SK-N-SH treated with all-trans-retinoic acid at 6 μM for 48 hours (cell line): Measurements from ENCODE around the gene SEC22A.

ENCODE experiments used
- ATAC-seq: fragments of 200-7000 bp; cut with Tn5 transposase; 3 replicates; pipeline ENCODE4 v1.9.1; 2020; ENCODE audit warnings: mild to moderate bottlenecking, moderate library complexity
- ARNTL ChIP-seq: fragments of 450-650 bp; formaldehyde crosslinking; IDR thresholded peaks from 2 replicates; pipeline ENCODE4 v1.5.0; 2020; ENCODE audit warnings: low read depth, mild to moderate bottlenecking, moderate library complexity, borderline replicate concordance
- BACH2 ChIP-seq: fragments of 250-450 bp; sonication (Bioruptor Pico); IDR thresholded peaks from 2 replicates; pipeline ENCODE4 v1.9.0; 2021; ENCODE audit warnings: mild to moderate bottlenecking, borderline replicate concordance
- CSDC2 ChIP-seq: fragments of 250-450 bp; sonication (Bioruptor Pico); IDR thresholded peaks from 2 replicates; pipeline ENCODE4 v1.5.0; 2020; ENCODE audit warnings: mild to moderate bottlenecking, moderate library complexity
- CSRNP3 ChIP-seq: fragments of 250-450 bp; sonication (Bioruptor Pico); IDR thresholded peaks from 2 replicates; pipeline ENCODE4 v1.5.1; 2021; ENCODE audit warnings: mild to moderate bottlenecking, moderate library complexity
- ESRRG ChIP-seq: fragments of 250-450 bp; sonication (Bioruptor Pico); IDR thresholded peaks from 2 replicates; pipeline ENCODE4 v1.6.1; 2021; ENCODE audit warnings: mild to moderate bottlenecking
- GLIS3 ChIP-seq: fragments of 250-450 bp; sonication (Bioruptor Pico); IDR thresholded peaks from 2 replicates; pipeline ENCODE4 v1.5.0; 2020; ENCODE audit warnings: mild to moderate bottlenecking, moderate library complexity
- ISL1 ChIP-seq: fragments of 250-450 bp; sonication (Bioruptor Pico); IDR thresholded peaks from 2 replicates; pipeline ENCODE4 v2.1.2; 2022; ENCODE audit warnings: mild to moderate bottlenecking, moderate library complexity
- OSR1 ChIP-seq: fragments of 250-450 bp; sonication (Bioruptor Pico); IDR thresholded peaks from 2 replicates; pipeline ENCODE4 v1.8.0; 2022; ENCODE audit warnings: moderate library complexity, mild to moderate bottlenecking, inconsistent platforms
- PATZ1 ChIP-seq: fragments of 250-450 bp; sonication (Bioruptor Pico); IDR thresholded peaks from 2 replicates; pipeline ENCODE4 v1.8.0; 2020; ENCODE audit warnings: mild to moderate bottlenecking, moderate library complexity, borderline replicate concordance
- PPARA ChIP-seq: fragments of 250-450 bp; sonication (Bioruptor Pico); IDR thresholded peaks from 2 replicates; pipeline ENCODE4 v1.5.0; 2020; ENCODE audit warnings: mild to moderate bottlenecking, borderline replicate concordance
- RARB ChIP-seq: fragments of 250-450 bp; sonication (Bioruptor Pico); IDR thresholded peaks from 2 replicates; pipeline ENCODE4 v1.8.0; 2021; ENCODE audit warnings: mild to moderate bottlenecking, moderate library complexity
- SNAI2 ChIP-seq: fragments of 250-450 bp; sonication (Bioruptor Pico); IDR thresholded peaks from 2 replicates; pipeline ENCODE4 v1.5.0; 2020; ENCODE audit warnings: mild to moderate bottlenecking, moderate library complexity
- TCF4 ChIP-seq: fragments of 250-450 bp; sonication (Bioruptor Pico); IDR thresholded peaks from 2 replicates; pipeline ENCODE4 v1.8.0; 2021; ENCODE audit warnings: mild to moderate bottlenecking, moderate library complexity, borderline replicate concordance
- TOX ChIP-seq: fragments of 250-450 bp; sonication (Bioruptor Pico); IDR thresholded peaks from 2 replicates; pipeline ENCODE4 v1.8.0; 2021; ENCODE audit warnings: mild to moderate bottlenecking, moderate library complexity, borderline replicate concordance
- TSHZ2 ChIP-seq: fragments of 250-450 bp; sonication (Bioruptor Pico); IDR thresholded peaks from 2 replicates; pipeline ENCODE4 v1.5.0; 2020; ENCODE audit warnings: mild to moderate bottlenecking, moderate library complexity
- ZC3H10 ChIP-seq: fragments of 250-450 bp; sonication (Bioruptor Pico); IDR thresholded peaks from 2 replicates; pipeline ENCODE4 v1.5.1; 2021; ENCODE audit warnings: mild to moderate bottlenecking, moderate library complexity
- ZFP3 ChIP-seq: fragments of 250-450 bp; sonication (Bioruptor Pico); IDR thresholded peaks from 2 replicates; pipeline ENCODE4 v1.5.0; 2020; ENCODE audit warnings: mild to moderate bottlenecking, moderate library complexity
- ZFP30 ChIP-seq: fragments of 450-650 bp; formaldehyde crosslinking; IDR thresholded peaks from 2 replicates; pipeline ENCODE4 v1.5.0; 2022; ENCODE audit warnings: mild to moderate bottlenecking, moderate library complexity
- ZNF565 ChIP-seq: fragments of 450-650 bp; formaldehyde crosslinking; conservative IDR thresholded peaks from 2 replicates; pipeline ENCODE4 v1.5.0; 2020; ENCODE audit warnings: low read depth, mild to moderate bottlenecking, moderate library complexity
- ZNF70 ChIP-seq: fragments of 450-650 bp; formaldehyde crosslinking; IDR thresholded peaks from 2 replicates; pipeline ENCODE4 v1.5.0; 2020; ENCODE audit warnings: mild to moderate bottlenecking, moderate library complexity
- ZNF8 ChIP-seq: fragments of 450-650 bp; formaldehyde crosslinking; IDR thresholded peaks from 2 replicates; pipeline ENCODE4 v1.5.0; 2020; ENCODE audit warnings: mild to moderate bottlenecking, moderate library complexity
- TF ChIP-seq, protein P1 (sequence below): fragments of 250-450 bp; sonication (Bioruptor Pico); IDR thresholded peaks from 2 replicates; pipeline ENCODE4 v1.8.0; 2021; ENCODE audit warnings: low read depth, mild to moderate bottlenecking, moderate library complexity, borderline replicate concordance
- TF ChIP-seq, protein P2 (sequence below): fragments of 250-450 bp; sonication (Bioruptor Pico); IDR thresholded peaks from 2 replicates; pipeline ENCODE4 v1.5.1; 2020; ENCODE audit warnings: low read depth, mild to moderate bottlenecking, moderate library complexity

Gene SEC22A

GRCh38 chr3:123281929-123282328, 80.2 kb downstream of the SEC22A start:
- no peak for ATAC-seq
- no peak for TF ChIP-seq RARB (CRISPR knock-in tag)
- no peak for TF ChIP-seq TSHZ2 (CRISPR knock-in tag)
- TF ChIP-seq ZFP3, result no peak
- TF ChIP-seq SNAI2 (CRISPR knock-in tag), result no peak
- TF ChIP-seq ZC3H10, result no peak
- TF ChIP-seq ISL1 (CRISPR knock-in tag), result no peak
- TF ChIP-seq ZNF8, result no peak
- TF ChIP-seq ESRRG (CRISPR knock-in tag), result no peak
- no peak for TF ChIP-seq PPARA (CRISPR knock-in tag)
- no peak for TF ChIP-seq OSR1 (CRISPR knock-in tag)

GRCh38 chr3:123282461-123282860, 80.7 kb downstream of the SEC22A start:
- TF ChIP-seq RARB (CRISPR knock-in tag), result no peak
- TF ChIP-seq PATZ1 (CRISPR knock-in tag), result no peak
- no peak for TF ChIP-seq OSR1 (CRISPR knock-in tag)
- TF ChIP-seq, protein P1, sequence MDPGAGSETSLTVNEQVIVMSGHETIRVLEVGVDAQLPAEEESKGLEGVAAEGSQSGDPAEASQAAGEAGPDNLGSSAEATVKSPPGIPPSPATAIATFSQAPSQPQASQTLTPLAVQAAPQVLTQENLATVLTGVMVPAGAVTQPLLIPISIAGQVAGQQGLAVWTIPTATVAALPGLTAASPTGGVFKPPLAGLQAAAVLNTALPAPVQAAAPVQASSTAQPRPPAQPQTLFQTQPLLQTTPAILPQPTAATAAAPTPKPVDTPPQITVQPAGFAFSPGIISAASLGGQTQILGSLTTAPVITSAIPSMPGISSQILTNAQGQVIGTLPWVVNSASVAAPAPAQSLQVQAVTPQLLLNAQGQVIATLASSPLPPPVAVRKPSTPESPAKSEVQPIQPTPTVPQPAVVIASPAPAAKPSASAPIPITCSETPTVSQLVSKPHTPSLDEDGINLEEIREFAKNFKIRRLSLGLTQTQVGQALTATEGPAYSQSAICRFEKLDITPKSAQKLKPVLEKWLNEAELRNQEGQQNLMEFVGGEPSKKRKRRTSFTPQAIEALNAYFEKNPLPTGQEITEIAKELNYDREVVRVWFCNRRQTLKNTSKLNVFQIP (CRISPR knock-in tag), result no peak
- no peak for TF ChIP-seq ZFP30 (CRISPR knock-in tag)
- no peak for TF ChIP-seq ZNF70
- no peak for TF ChIP-seq ZC3H10
- TF ChIP-seq CSRNP3 (CRISPR knock-in tag), result no peak
- no peak for TF ChIP-seq GLIS3 (CRISPR knock-in tag)
- TF ChIP-seq, protein P2, sequence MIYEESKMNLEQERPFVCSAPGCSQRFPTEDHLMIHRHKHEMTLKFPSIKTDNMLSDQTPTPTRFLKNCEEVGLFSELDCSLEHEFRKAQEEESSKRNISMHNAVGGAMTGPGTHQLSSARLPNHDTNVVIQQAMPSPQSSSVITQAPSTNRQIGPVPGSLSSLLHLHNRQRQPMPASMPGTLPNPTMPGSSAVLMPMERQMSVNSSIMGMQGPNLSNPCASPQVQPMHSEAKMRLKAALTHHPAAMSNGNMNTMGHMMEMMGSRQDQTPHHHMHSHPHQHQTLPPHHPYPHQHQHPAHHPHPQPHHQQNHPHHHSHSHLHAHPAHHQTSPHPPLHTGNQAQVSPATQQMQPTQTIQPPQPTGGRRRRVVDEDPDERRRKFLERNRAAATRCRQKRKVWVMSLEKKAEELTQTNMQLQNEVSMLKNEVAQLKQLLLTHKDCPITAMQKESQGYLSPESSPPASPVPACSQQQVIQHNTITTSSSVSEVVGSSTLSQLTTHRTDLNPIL (CRISPR knock-in tag), result no peak
- TF ChIP-seq ISL1 (CRISPR knock-in tag), result no peak
- TF ChIP-seq ZNF8, result no peak
- TF ChIP-seq ARNTL (CRISPR knock-in tag), result no peak
- TF ChIP-seq CSDC2 (CRISPR knock-in tag), result no peak
- no peak for TF ChIP-seq ZNF565 (CRISPR knock-in tag)
- no peak for TF ChIP-seq ZFP3
- no peak for TF ChIP-seq SNAI2 (CRISPR knock-in tag)
- TF ChIP-seq ESRRG (CRISPR knock-in tag), result no peak
- no peak for TF ChIP-seq TCF4 (CRISPR knock-in tag)
- no peak for TF ChIP-seq BACH2 (CRISPR knock-in tag)
- ATAC-seq, result no peak

DNA sequence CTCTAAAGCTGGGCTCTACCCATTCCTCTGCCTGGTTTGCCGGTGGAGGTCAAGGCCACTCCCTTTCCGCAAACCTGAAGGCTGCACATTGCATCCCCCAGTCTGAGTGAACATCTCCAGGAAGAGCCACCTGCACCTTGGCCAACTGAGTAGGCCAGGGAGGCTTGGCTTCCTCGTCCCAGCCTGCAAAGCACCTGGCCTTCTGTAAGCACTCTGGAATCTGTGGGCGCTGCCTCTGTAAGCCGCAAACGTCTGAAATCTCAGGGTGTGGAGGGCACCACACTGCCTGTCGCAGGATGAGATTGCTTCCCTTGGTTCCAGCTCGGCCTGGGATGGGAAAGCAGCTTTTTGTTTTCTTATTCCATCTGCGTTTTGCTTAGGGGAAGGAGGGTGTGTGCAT, 81.3 kb downstream of the SEC22A start:
- no peak for ATAC-seq
- TF ChIP-seq, protein P1 (CRISPR knock-in tag), result no peak
- TF ChIP-seq TOX (CRISPR knock-in tag), result no peak
- TF ChIP-seq RARB (CRISPR knock-in tag), result no peak
- no peak for TF ChIP-seq OSR1 (CRISPR knock-in tag)
- no peak for TF ChIP-seq SNAI2 (CRISPR knock-in tag)
- TF ChIP-seq TCF4 (CRISPR knock-in tag), result no peak
- no peak for TF ChIP-seq PATZ1 (CRISPR knock-in tag)
- TF ChIP-seq ZC3H10, result no peak
- no peak for TF ChIP-seq CSDC2 (CRISPR knock-in tag)
- TF ChIP-seq ISL1 (CRISPR knock-in tag), result no peak
